Smooth muscle cell (in vitro differentiated cells): Measurements from ENCODE around the gene EPO. TPM values are rescaled to one million over a fixed set of nuclear protein-coding genes. Genes with fewer than 3 reads are reported as not detected.
A peak's percentile ranks its signal among the peaks of the same experiment; 100 is the strongest.

Source experiments
- DNase-seq: peaks from one replicate; lab custom pipeline; 2025; ENCODE audit not compliant: unreplicated experiment; lab: John Stamatoyannopoulos, UW
- H2AFZ ChIP-seq: fragments of 200-600 bp; sonication (generic); 2 replicates; pipeline ENCODE4 v1.6.0; 2016; ENCODE audit warnings: antibody characterized with exemption, low read depth, mild to moderate bottlenecking
- H3F3A ChIP-seq: fragments of 200-600 bp; sonication (generic); 2 replicates; pipeline ENCODE4 v1.6.0; 2017; ENCODE audit warnings: antibody characterized with exemption, low read depth
- H3K27ac ChIP-seq: fragments of 200-600 bp; sonication (generic); 2 replicates; pipeline ENCODE4 v1.5.1; 2016; ENCODE audit warnings: low read depth, mild to moderate bottlenecking
- H3K27me3 ChIP-seq: fragments of 200-600 bp; sonication (generic); 2 replicates; pipeline ENCODE4 v1.6.1; 2016; ENCODE audit warnings: low read depth, mild to moderate bottlenecking
- H3K36me3 ChIP-seq: fragments of 200-600 bp; sonication (generic); 2 replicates; pipeline ENCODE4 v1.5.1; 2016; ENCODE audit warnings: low read depth
- H3K4me1 ChIP-seq: fragments of 200-600 bp; sonication (generic); 2 replicates; pipeline ENCODE4 v1.5.1; 2016; ENCODE audit warnings: low read depth
- H3K4me2 ChIP-seq: fragments of 200-600 bp; sonication (generic); 2 replicates; pipeline ENCODE4 v1.6.0; 2016; ENCODE audit warnings: mild to moderate bottlenecking
- H3K4me3 ChIP-seq: fragments of 200-600 bp; sonication (generic); 2 replicates; pipeline ENCODE4 v1.5.1; 2016; ENCODE audit warnings: mild to moderate bottlenecking
- H3K79me2 ChIP-seq: fragments of 200-600 bp; sonication (generic); 2 replicates; pipeline ENCODE4 v1.6.0; 2016; ENCODE audit warnings: low read depth, mild to moderate bottlenecking
- H3K9ac ChIP-seq: fragments of 200-600 bp; sonication (generic); 2 replicates; pipeline ENCODE4 v1.6.0; 2016; ENCODE audit warnings: low read depth
- H3K9me3 ChIP-seq: fragments of 200-600 bp; sonication (generic); replicated peaks from 2 replicates; pipeline ENCODE4 v1.5.1; 2016; ENCODE audit warnings: low read depth
- H4K20me1 ChIP-seq: fragments of 200-600 bp; sonication (generic); 2 replicates; pipeline ENCODE4 v1.6.0; 2016; ENCODE audit warnings: low read depth
- WGBS: methylation state at CpG from one replicate; pipeline ENCODE4 v1.1.7; 2016; ENCODE audit warnings: low lambda C conversion rate; 5-methylcytosine and 5-hydroxymethylcytosine counted together
- polyA plus RNA-seq: library from polyadenylated mRNA; unstranded; fragments of >200 nt; fragmentation: Nextera tagmentation; extraction: Ambion mirVana; gene quantifications from 2 replicates; pipeline ENCODE4 v1.2.1, GENCODE V29; 2016
- total RNA-seq: library from RNA; depleted of rRNA; stranded (reverse); fragments of >200 nt; gene quantifications from 2 replicates; pipeline ENCODE4 v1.2.3, GENCODE V29; 2014
- TF ChIP-seq, protein P1 (sequence below): fragments of 200-600 bp; sonication (generic); IDR thresholded peaks from 2 replicates; pipeline ENCODE4 v1.5.1; 2017; ENCODE audit warnings: borderline replicate concordance, mild to moderate bottlenecking, antibody characterized with exemption; ENCODE audit not compliant: insufficient read depth, poor library complexity, severe bottlenecking

The EPO gene
- total and polyA plus RNA-seq, 2 experiments from 2014 or later, result not detected

- TF ChIP-seq, protein P1, sequence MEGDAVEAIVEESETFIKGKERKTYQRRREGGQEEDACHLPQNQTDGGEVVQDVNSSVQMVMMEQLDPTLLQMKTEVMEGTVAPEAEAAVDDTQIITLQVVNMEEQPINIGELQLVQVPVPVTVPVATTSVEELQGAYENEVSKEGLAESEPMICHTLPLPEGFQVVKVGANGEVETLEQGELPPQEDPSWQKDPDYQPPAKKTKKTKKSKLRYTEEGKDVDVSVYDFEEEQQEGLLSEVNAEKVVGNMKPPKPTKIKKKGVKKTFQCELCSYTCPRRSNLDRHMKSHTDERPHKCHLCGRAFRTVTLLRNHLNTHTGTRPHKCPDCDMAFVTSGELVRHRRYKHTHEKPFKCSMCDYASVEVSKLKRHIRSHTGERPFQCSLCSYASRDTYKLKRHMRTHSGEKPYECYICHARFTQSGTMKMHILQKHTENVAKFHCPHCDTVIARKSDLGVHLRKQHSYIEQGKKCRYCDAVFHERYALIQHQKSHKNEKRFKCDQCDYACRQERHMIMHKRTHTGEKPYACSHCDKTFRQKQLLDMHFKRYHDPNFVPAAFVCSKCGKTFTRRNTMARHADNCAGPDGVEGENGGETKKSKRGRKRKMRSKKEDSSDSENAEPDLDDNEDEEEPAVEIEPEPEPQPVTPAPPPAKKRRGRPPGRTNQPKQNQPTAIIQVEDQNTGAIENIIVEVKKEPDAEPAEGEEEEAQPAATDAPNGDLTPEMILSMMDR, result no peak
- Histone ChIP-seq H3K27me3 (no peaks in the 10 kb centered on the region), H3K4me1 (no peaks in the 10 kb centered on the region), H2AFZ (no peak overlapping the region), H4K20me1 (peaks cover 61% of the 10 kb centered on the region), H3K36me3 (no peaks in the 10 kb centered on the region), H3K9me3 (no peaks in the 10 kb centered on the region), H3K9ac (peak overlapping the region; percentile 43), H3K27ac (peak overlapping the region; percentile 59), H3K4me3 (peak overlapping the region; percentile 78), H3F3A (peaks cover 7% of the 10 kb centered on the region), H3K79me2 (peaks cover 32% of the 10 kb centered on the region), H3K4me2 (peak overlapping the region; percentile 98)
- DNase-seq, result peak; percentile 44
- WGBS, result 4% methylated on average over 18 of the region's 59 CpGs
These were observed 44.5 kb upstream of the EPO start for GRCh38 chr7:100675581-100676350.

DNA sequence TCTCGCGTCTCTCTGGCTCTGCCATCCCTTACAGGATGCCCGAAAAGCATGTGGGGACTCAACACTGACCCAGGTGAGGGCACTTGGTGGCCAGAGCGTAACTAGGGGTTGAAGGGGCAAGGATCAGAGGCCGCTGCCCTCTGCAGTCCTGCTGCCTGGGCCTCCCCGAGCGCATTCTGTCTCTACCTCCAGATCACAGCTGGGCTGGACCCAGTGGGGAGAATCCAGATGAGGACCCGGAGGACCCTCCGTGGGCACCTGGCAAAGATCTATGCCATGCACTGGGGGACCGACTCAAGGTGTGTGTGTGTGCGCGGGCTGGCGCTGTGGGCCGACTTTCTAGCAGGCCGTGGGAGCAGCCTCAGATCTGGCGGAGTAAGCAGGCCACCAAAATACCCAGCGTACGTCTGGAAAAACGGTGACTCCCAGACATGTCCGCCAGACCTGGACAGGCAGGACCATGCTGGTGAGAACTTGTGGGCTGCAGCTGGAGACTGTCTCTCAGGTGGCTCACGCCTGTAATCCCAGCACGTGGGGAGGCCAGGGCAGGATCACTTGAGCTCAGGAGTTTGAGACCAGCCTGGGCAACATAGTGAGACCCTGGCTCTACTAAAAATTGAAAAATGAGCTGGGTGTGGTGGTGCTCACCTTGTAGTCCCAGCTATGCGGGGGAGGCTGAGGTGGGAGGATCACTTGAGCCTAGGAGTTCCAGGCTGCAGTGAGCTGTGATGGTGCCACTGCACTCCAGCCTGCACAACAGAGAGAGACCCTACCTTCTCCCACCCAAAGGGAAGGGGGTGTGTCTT lies 43.6 kb upstream of the EPO start:
- H3K4me3 ChIP-seq, result peak overlapping the region; percentile 78
- no peaks in the 10 kb centered on the region for H3K9me3 ChIP-seq
- TF ChIP-seq, protein P1, result no peak
- peaks cover 68% of the 10 kb centered on the region for H4K20me1 ChIP-seq
- H3K27me3 ChIP-seq, result no peaks in the 10 kb centered on the region
- peaks cover 32% of the 10 kb centered on the region for H3K79me2 ChIP-seq
- no peak overlapping the region for H2AFZ ChIP-seq
- H3F3A ChIP-seq, result peaks cover 7% of the 10 kb centered on the region
- H3K4me1 ChIP-seq, result no peaks in the 10 kb centered on the region
- WGBS, result 94% methylated on average over 23 of the region's 23 CpGs
- peak overlapping the region; percentile 59 for H3K27ac ChIP-seq
- no peak for DNase-seq
- no peaks in the 10 kb centered on the region for H3K36me3 ChIP-seq
- peak overlapping the region; percentile 43 for H3K9ac ChIP-seq
- peak overlapping the region; percentile 98 for H3K4me2 ChIP-seq

DNA sequence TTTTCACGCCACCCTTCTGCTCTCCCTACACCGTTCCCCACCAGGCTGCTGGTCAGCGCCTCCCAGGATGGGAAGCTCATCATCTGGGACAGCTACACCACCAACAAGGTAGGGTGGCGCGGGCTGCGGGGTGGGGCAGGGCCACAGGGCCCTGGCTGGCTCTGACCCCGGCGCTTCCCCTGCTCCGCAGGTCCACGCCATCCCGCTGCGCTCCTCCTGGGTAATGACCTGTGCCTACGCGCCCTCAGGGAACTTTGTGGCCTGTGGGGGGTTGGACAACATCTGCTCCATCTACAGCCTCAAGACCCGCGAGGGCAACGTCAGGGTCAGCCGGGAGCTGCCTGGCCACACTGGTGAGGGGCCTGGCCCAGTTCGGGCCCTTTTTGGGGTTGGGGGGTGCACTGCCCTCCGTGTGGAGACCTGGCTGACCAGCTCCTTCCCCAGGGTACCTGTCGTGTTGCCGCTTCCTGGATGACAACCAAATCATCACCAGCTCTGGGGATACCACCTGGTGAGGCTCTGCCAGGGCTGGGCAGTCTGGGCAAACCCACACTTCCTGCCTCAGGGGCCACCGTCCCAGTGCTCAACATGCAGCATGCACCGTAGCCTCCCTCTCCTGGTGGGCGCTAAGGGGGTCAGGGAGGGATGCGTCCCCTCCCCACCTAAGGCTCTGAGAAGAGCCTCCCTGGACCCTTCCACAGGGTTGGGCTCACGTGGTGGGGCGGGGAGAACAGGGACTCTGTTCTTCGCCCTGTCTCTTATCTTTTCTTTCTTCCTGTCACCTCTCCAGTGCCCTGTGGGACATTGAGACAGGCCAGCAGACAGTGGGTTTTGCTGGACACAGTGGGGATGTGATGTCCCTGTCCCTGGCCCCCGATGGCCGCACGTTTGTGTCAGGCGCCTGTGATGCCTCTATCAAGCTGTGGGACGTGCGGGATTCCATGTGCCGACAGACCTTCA lies 42.7 kb upstream of the EPO start:
- Histone ChIP-seq H3K27me3 (no peaks in the 10 kb centered on the region), H2AFZ (no peak overlapping the region), H3K9ac (no peak overlapping the region), H4K20me1 (peaks cover 76% of the 10 kb centered on the region), H3K9me3 (no peaks in the 10 kb centered on the region), H3K4me2 (no peak overlapping the region), H3F3A (peaks cover 7% of the 10 kb centered on the region), H3K4me3 (no peak overlapping the region), H3K36me3 (no peaks in the 10 kb centered on the region), H3K27ac (no peak overlapping the region), H3K79me2 (peaks cover 32% of the 10 kb centered on the region), H3K4me1 (no peaks in the 10 kb centered on the region)
- WGBS, result 96% methylated on average over 36 of the region's 36 CpGs
- TF ChIP-seq, protein P1, result no peak
- DNase-seq, result no peak
